Globus pallidus (tissue), 1 donor: ENCODE data around the gene PFDN4.

Experiments used
- DNase-seq: peaks from one replicate; pipeline ENCODE4 v3.0.0-alpha.2; 2015; ENCODE audit warnings: low spot score

Gene PFDN4

DNA sequence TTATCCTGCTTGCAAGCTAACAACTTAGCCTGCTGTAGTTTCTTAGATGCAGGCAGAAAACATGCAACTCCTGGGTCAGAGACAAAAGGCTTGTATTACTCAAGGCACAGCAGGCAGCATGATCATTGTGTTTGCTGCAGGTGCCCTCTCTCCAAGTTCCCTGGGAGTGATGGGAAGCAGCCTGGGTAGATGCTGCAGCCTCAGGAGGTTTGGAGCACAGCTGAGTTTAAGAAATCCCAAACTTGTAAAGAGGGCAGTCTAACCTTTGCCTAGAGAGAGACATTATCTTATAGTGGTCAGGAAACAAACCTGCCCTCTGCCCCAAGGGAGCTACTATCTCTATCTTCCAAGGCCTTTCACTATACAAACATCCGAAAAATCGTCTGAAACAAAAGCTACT, 61.1 kb downstream of the PFDN4 start:
- no peak for DNase-seq
